IMR-90 (cell line): ENCODE results near the gene FGFBP2. TPM values are rescaled to one million over a fixed set of nuclear protein-coding genes. Genes with fewer than 3 reads are reported as not detected.

Experiments
- ATAC-seq: fragments of 200-7000 bp; cut with Tn5 transposase; 2 replicates; pipeline ENCODE4 v1.9.1; 2020; ENCODE audit warnings: low read depth, mild to moderate bottlenecking, moderate library complexity
- BruUV-seq: library from RNA; stranded (reverse); fragments of 400-500 nt; replicated peaks from 2 replicates; lab custom pipeline; 2021; lab: Mats Ljungman, UMichigan
- CTCF ChIA-PET: fragments of 300-600 bp; formaldehyde crosslinking; extraction: SDS; loops from one replicate; lab custom pipeline; 2021; ENCODE audit warnings: antibody characterized with exemption; lab: Yijun Ruan, JAX
- POLR2A ChIA-PET: fragments of 300-600 bp; sonication (Branson Sonifier 250); formaldehyde crosslinking; loops from one replicate; lab custom pipeline; 2022; ENCODE audit warnings: antibody characterized with exemption; ENCODE audit not compliant: unreplicated experiment; lab: Charles Lee
- DNase-seq: peaks from one replicate; pipeline ENCODE4 v3.0.0; 2013
- H2AFZ ChIP-seq: replicated peaks from 2 replicates; pipeline ENCODE3; 2013; ENCODE audit warnings: low read length, mild to moderate bottlenecking; ENCODE audit not compliant: poor library complexity
- H2AK5ac ChIP-seq: 2 replicates; pipeline ENCODE4 v1.6.1; 2013; ENCODE audit warnings: low read depth, low read length, inconsistent platforms
- H2AK9ac ChIP-seq: replicated peaks from 2 replicates; pipeline ENCODE3; 2013; ENCODE audit warnings: mild to moderate bottlenecking, low read depth, low read length, moderate library complexity; ENCODE audit not compliant: poor library complexity
- H2BK120ac ChIP-seq: 2 replicates; pipeline ENCODE4 v1.6.1; 2013; ENCODE audit warnings: low read depth, low read length, inconsistent platforms
- H2BK15ac ChIP-seq: 3 replicates; pipeline ENCODE4 v1.6.1; 2013; ENCODE audit warnings: low read depth, low read length, inconsistent platforms
- H2BK20ac ChIP-seq: 2 replicates; pipeline ENCODE4 v1.6.1; 2013; ENCODE audit warnings: low read depth, mild to moderate bottlenecking, inconsistent platforms, low read length, moderate library complexity
- H2BK5ac ChIP-seq: 2 replicates; pipeline ENCODE4 v1.6.1; 2013; ENCODE audit warnings: mild to moderate bottlenecking, low read depth, low read length, inconsistent platforms; ENCODE audit not compliant: poor library complexity, severe bottlenecking
- H3K14ac ChIP-seq: replicated peaks from 2 replicates; pipeline ENCODE4 v1.6.1; 2013; ENCODE audit warnings: low read depth, low read length, inconsistent platforms
- H3K18ac ChIP-seq: 2 replicates; pipeline ENCODE4 v1.6.1; 2013; ENCODE audit warnings: low read depth, low read length, control low read depth
- H3K23ac ChIP-seq: 2 replicates; pipeline ENCODE4 v1.6.1; 2013; ENCODE audit warnings: low read depth, low read length, inconsistent platforms
- H3K27ac ChIP-seq: 2 replicates; pipeline ENCODE4 v1.5.1; 2013; ENCODE audit warnings: mild to moderate bottlenecking, control low read depth, low read length; ENCODE audit not compliant: insufficient read depth
- H3K27me3 ChIP-seq: 2 replicates; pipeline ENCODE4 v1.6.1; 2013; ENCODE audit warnings: low read length; ENCODE audit not compliant: control insufficient read depth, insufficient read depth
- H3K36me3 ChIP-seq: 2 replicates; pipeline ENCODE4 v1.6.1; 2013; ENCODE audit warnings: low read length, mixed read lengths; ENCODE audit not compliant: control insufficient read depth, insufficient read depth
- H3K4ac ChIP-seq: 2 replicates; pipeline ENCODE4 v1.6.1; 2013; ENCODE audit warnings: low read depth, low read length, inconsistent platforms
- H3K4me1 ChIP-seq: 2 replicates; pipeline ENCODE4 v1.6.1; 2013; ENCODE audit warnings: low read length, mixed read lengths; ENCODE audit not compliant: control insufficient read depth, insufficient read depth
- H3K4me2 ChIP-seq: 2 replicates; pipeline ENCODE4 v1.6.1; 2013; ENCODE audit warnings: low read depth, mild to moderate bottlenecking, control low read depth, low read length, moderate library complexity
- H3K4me3 ChIP-seq: 2 replicates; pipeline ENCODE4 v1.5.1; 2013; ENCODE audit warnings: low read depth, mild to moderate bottlenecking, control low read depth, low read length, moderate library complexity; ENCODE audit not compliant: insufficient read depth
- H3K56ac ChIP-seq: 2 replicates; pipeline ENCODE4 v1.6.1; 2013; ENCODE audit warnings: low read length, inconsistent platforms; ENCODE audit not compliant: insufficient read depth; ENCODE audit errors: extremely low read depth
- H3K79me1 ChIP-seq, 2 experiments: 2 replicates each; pipeline ENCODE4 v1.6.1; 2013; ENCODE audit warnings: low read length in 2 of 2, inconsistent platforms in 1 of 2, low read depth in 1 of 2
- H3K9ac ChIP-seq: 2 replicates; pipeline ENCODE4 v1.6.1; 2013; ENCODE audit warnings: low read depth, low read length, control low read depth
- H3K9me1 ChIP-seq: 2 replicates; pipeline ENCODE4 v1.6.1; 2013; ENCODE audit warnings: low read length, inconsistent platforms; ENCODE audit not compliant: insufficient read depth
- H3K9me3 ChIP-seq: 2 replicates; pipeline ENCODE4 v1.6.1; 2013; ENCODE audit warnings: low read length; ENCODE audit not compliant: control insufficient read depth, insufficient read depth
- H4K20me1 ChIP-seq: 2 replicates; pipeline ENCODE4 v1.6.1; 2013; ENCODE audit warnings: low read length, inconsistent platforms; ENCODE audit not compliant: insufficient read depth
- H4K5ac ChIP-seq: 2 replicates; pipeline ENCODE4 v1.6.1; 2013; ENCODE audit warnings: mild to moderate bottlenecking, low read depth, low read length, control low read depth
- H4K8ac ChIP-seq, 2 experiments: 2 replicates each; pipeline ENCODE4 v1.6.1; 2013; ENCODE audit warnings: low read depth in 2 of 2, low read length in 2 of 2, control low read depth in 1 of 2, inconsistent platforms in 1 of 2
- H4K91ac ChIP-seq: 2 replicates; pipeline ENCODE4 v1.6.1; 2013; ENCODE audit warnings: low read depth, low read length, inconsistent platforms; ENCODE audit not compliant: insufficient read depth
- BHLHE40 ChIP-seq: fragments of 150-350 bp; IDR thresholded peaks from 2 replicates; pipeline ENCODE4 v1.6.1; 2016; ENCODE audit warnings: mild to moderate bottlenecking, low read depth, low read length
- CEBPB ChIP-seq: IDR thresholded peaks from 2 replicates; pipeline ENCODE4 v1.6.1; 2012; ENCODE audit warnings: low read depth, low read length, improper control_type of control experiment
- FOS ChIP-seq: fragments of 150-350 bp; IDR thresholded peaks from 2 replicates; pipeline ENCODE4 v1.6.1; 2016; ENCODE audit warnings: low read depth, low read length
- MAZ ChIP-seq: IDR thresholded peaks from 2 replicates; pipeline ENCODE4 v1.6.1; 2012; ENCODE audit warnings: low read depth, mild to moderate bottlenecking, low read length, improper control_type of control experiment, moderate library complexity, borderline replicate concordance
- NFE2L2 ChIP-seq: fragments of 150-350 bp; IDR thresholded peaks from 2 replicates; pipeline ENCODE4 v1.6.1; 2016; ENCODE audit warnings: low read depth, mild to moderate bottlenecking, low read length
- POLR2A ChIP-seq: IDR thresholded peaks from 2 replicates; pipeline ENCODE4 v1.6.1; 2012; ENCODE audit warnings: mild to moderate bottlenecking, low read depth, low read length
- RCOR1 ChIP-seq: IDR thresholded peaks from 2 replicates; pipeline ENCODE4 v1.6.1; 2012; ENCODE audit warnings: mild to moderate bottlenecking, low read length, improper control_type of control experiment; ENCODE audit not compliant: insufficient replicate concordance
- RFX5 ChIP-seq: IDR thresholded peaks from 2 replicates; pipeline ENCODE4 v1.8.0; 2012; ENCODE audit warnings: low read depth, mild to moderate bottlenecking, low read length, moderate library complexity
- SMC3 ChIP-seq: fragments of 150-350 bp; IDR thresholded peaks from 2 replicates; pipeline ENCODE4 v1.6.1; 2016; ENCODE audit warnings: low read depth, mild to moderate bottlenecking, antibody characterized with exemption, low read length, moderate library complexity
- WGBS, 2 experiments: methylation state at CpG; one replicate each; pipeline versions ENCODE4 v1.1.5 to v1.1.7; 2013; ENCODE audit warnings: missing lambda C conversion rate in 2 of 2; ENCODE audit not compliant: insufficient read length in 1 of 2; ENCODE audit errors: extremely low coverage in 2 of 2; 5-methylcytosine and 5-hydroxymethylcytosine counted together
- dilution Hi-C: fragments of 300-500 bp; cut with HindIII; formaldehyde crosslinking; loops from one replicate; pipeline ENCODE4 v1.14.3; 2018; ENCODE audit warnings: low sequenced_read_pairs; ENCODE audit not compliant: unreplicated experiment
- in situ Hi-C: fragments of 300-500 bp; cut with MboI; formaldehyde crosslinking; loops from 3 replicates; pipeline ENCODE4 v1.14.3; 2019; ENCODE audit warnings: low sequenced_read_pairs, inconsistent platforms, mixed read lengths
- intact Hi-C: fragments of 100-400 bp; cut with micrococcal nuclease; formaldehyde crosslinking; loops from 2 replicates; pipeline ENCODE4 v1.10.0; 2022
- polyA plus RNA-seq, 3 experiments: library from polyadenylated mRNA; depleted of rRNA; stranded (reverse); fragments of >200 nt; gene quantifications; 2 replicates each; pipeline ENCODE4 v1.2.3, GENCODE V29; 2012; ENCODE audit warnings: low replicate concordance in 1 of 3
- total RNA-seq: library from RNA; depleted of rRNA; stranded (reverse); fragments of >200 nt; gene quantifications from 2 replicates; pipeline ENCODE4 v1.2.3, GENCODE V29; 2012
- TF ChIP-seq, protein P1 (sequence below): conservative IDR thresholded peaks from 2 replicates; pipeline ENCODE4 v1.5.1; 2012; ENCODE audit warnings: mild to moderate bottlenecking, low read depth, low read length, improper control_type of control experiment

FGFBP2 gene
- total and polyA plus RNA-seq, 2 of the 4 experiments (the other 2 are of a cell fraction), result not detected

DNA sequence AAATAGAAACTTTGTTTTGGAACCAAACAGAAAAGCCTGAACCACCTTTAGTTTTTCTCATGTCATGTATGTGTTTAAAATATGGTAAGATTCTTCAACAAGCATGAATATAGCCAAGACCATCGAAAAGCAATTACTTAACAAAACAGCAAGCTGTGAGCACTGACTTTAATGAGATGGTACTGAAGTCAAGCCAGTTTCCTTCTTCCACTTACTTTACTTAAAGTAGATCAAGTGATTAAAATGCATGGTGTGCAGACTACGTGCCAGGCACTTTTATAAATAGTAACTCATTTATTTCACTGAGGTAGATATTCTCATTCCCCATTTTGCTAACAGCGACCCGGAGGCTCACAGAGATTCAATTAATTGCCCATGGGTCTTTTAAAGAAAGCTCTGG lies 46.2 kb upstream of the FGFBP2 start:
- Histone ChIP-seq H3K27me3 (peaks cover 14% of the 10 kb centered on the region), H3K36me3 (no peaks in the 10 kb centered on the region), H3K4ac (no peak overlapping the region), H3K4me1 (no peaks in the 10 kb centered on the region), H2BK20ac (no peak overlapping the region), H4K91ac (no peak overlapping the region), H3K23ac (no peak overlapping the region), H2AK5ac (no peak overlapping the region), H3K56ac (no peak overlapping the region), H4K20me1 (no peaks in the 10 kb centered on the region), H3K14ac (no peak overlapping the region), H3K27ac (no peak overlapping the region), H3K4me3 (no peak overlapping the region), H3K18ac (no peak overlapping the region), H3K9me1 (no peaks in the 10 kb centered on the region), H4K5ac (no peak overlapping the region), H3K9me3 (no peaks in the 10 kb centered on the region), H2BK120ac (no peak overlapping the region), H3K9ac (no peak overlapping the region), H2AK9ac (no peak overlapping the region), H3K4me2 (no peak overlapping the region), H2BK15ac (no peak overlapping the region), H4K8ac (no peak overlapping the region), H2AFZ (no peak overlapping the region), H2BK5ac (no peak overlapping the region), H3K79me1 (no peaks in the 10 kb centered on the region)
- DNase-seq, result no peak
- no CpG with 5 or more reads among the region's 4 CpGs for WGBS, 2 experiments
- TF ChIP-seq RCOR1, result no peak
- TF ChIP-seq, protein P1, sequence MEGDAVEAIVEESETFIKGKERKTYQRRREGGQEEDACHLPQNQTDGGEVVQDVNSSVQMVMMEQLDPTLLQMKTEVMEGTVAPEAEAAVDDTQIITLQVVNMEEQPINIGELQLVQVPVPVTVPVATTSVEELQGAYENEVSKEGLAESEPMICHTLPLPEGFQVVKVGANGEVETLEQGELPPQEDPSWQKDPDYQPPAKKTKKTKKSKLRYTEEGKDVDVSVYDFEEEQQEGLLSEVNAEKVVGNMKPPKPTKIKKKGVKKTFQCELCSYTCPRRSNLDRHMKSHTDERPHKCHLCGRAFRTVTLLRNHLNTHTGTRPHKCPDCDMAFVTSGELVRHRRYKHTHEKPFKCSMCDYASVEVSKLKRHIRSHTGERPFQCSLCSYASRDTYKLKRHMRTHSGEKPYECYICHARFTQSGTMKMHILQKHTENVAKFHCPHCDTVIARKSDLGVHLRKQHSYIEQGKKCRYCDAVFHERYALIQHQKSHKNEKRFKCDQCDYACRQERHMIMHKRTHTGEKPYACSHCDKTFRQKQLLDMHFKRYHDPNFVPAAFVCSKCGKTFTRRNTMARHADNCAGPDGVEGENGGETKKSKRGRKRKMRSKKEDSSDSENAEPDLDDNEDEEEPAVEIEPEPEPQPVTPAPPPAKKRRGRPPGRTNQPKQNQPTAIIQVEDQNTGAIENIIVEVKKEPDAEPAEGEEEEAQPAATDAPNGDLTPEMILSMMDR, result no peak
- no peak for TF ChIP-seq CEBPB
- no peak for TF ChIP-seq NFE2L2
- no peak for TF ChIP-seq FOS
- no peak for TF ChIP-seq MAZ
- TF ChIP-seq RFX5, result no peak
- TF ChIP-seq BHLHE40, result no peak
- TF ChIP-seq POLR2A, result no peak
- TF ChIP-seq SMC3, result no peak
- intact Hi-C loops, result loop anchor here (10.0 kb wide), 1 partner anchor 774 kb away; no protein-coding TSS in a partner anchor
- no peak for ATAC-seq
- BruUV-seq, result no TSS peak
- in situ Hi-C loops, result no loop called here
- CTCF ChIA-PET, result interaction anchor here (2.4 kb wide), 1 partner anchor 204 kb away, joined by 7 read pairs; no protein-coding TSS in a partner anchor
- POLR2A ChIA-PET, result no interaction called here
- dilution Hi-C loops, result no loop called here
